ENCODE results near the gene PODXL2.

- TF ChIP-seq POLR2AphosphoS5 (IDR thresholded peaks at IDR 0.05; ENCODE audit: low read depth, low read length), result no peak
- TF ChIP-seq POLR2A (IDR thresholded peaks at IDR 0.05; ENCODE audit: low read depth, low read length), result no peak
- TF ChIP-seq TAF1 (IDR thresholded peaks at IDR 0.05; ENCODE audit: borderline replicate concordance, low read depth, low read length), result no peak
These were observed 33.7 kb upstream of the PODXL2 start for GRCh38 chr3:127595303-127595702.
